Stimulated activated CD4-positive, alpha-beta T cell treated with anti-CD3 and anti-CD28 coated beads, Interleukin-4, amount 100 ng/mL, for 24 hours (primary cell): Measurements from ENCODE around the gene ETV7.

Experiments used
- DNase-seq: peaks from one replicate; pipeline ENCODE4 v3.0.0-alpha.2; 2020

The ETV7 gene

GRCh38 chr6:36318690-36319435 lies 68.6 kb downstream of the ETV7 start:
- DNase-seq: no peak

- DNase-seq: no peak
Observed at GRCh38 chr6:36317623-36318022, 69.8 kb downstream of the ETV7 start.
